HG03139 (cell line): ENCODE data around the gene FHAD1.

Experiments used
- ATAC-seq: cut with Tn5 transposase; IDR thresholded peaks from one replicate; pipeline ENCODE4 v1.9.1; 2021; ENCODE audit not compliant: unreplicated experiment

The FHAD1 gene

GRCh38 chr1:15218287-15219279 lies 28.4 kb upstream of the FHAD1 start:
- ATAC-seq = no peak

- no peak for ATAC-seq
Measured at GRCh38 chr1:15219280-15220023, 27.6 kb upstream of the FHAD1 start.

DNA sequence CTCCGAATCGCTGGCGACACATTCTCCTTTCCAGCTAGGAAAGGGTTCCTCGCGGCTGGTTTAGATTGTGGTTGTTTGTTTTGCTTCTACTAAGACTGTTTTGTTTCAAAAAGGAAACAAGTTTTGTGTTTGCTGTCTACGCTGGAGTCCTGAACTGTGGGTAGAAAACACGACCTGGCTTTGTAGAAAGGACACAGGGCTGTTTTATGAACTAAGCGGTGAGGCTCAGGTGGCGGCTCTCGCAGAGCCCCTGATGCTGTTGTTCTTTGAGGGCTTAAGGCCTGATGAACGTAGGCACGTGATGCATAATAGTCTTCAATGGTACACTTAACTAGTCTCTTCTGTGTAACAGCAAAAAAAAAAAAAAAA lies 27.0 kb upstream of the FHAD1 start:
- ATAC-seq = no peak

GRCh38 chr1:15220825-15221431 lies 26.1 kb upstream of the FHAD1 start:
- ATAC-seq = no peak

DNA sequence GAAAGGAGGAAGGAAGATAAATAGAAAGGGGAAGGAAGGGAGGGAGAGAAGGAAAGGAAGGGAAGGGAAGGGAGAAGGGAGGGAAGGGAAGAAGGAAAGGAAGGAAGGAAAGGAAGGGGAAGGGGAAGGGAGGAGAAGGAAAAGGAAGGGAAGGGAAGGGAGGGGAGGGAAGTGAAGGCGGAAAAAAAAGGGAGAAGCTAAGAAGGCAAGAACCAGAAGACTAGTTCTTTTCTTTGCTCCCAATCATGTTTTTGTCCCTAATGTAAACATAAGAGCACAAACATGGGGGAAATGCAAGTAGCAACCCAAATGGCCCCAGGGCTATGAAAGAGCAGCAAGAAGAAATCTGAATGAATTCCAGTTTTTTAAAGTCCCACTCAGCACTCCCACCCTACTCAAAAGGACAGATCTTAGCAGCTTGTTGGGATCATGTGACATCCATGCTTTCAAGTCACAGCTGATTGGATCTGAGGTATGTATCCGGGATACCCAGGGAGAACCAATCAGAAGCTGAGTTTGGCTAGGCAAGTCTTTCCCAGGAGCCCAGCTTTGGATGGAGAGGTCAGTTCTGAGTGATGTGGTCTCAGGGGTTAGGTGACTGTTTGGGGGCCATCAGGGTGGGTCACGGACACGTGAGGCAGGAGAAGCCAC lies 24.2 kb upstream of the FHAD1 start:
- no peak for ATAC-seq

DNA sequence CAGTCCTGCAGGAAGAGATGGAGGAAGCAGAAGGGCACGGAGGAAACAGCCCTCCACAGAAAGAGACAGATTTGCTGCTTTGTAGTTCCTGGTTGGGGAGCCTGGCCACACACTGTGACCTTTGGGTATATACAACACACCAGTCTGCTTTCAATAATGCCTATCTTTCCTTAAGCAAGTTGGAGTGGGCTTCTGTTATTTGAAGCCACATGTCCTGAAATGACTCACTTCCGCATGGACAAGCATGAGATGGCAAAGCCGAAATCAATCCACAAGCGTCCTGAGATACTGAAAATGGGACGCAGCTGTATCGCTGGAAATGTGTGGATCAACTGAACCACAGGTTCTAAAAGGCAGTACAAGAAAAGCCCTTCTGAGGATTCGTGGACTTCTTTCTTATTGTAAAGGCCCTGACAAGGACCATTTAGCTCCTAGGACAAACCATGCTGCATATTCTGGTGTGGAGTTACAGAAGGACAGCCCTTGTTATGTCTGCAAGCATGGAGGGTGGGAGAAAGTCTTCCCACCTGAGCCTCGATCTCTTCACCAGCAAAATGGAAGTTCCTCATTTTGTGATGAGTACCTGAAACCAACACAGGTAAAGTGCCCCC lies 22.7 kb upstream of the FHAD1 start:
- ATAC-seq = no peak

GRCh38 chr1:15224974-15225373 lies 22.0 kb upstream of the FHAD1 start:
- no peak for ATAC-seq

GRCh38 chr1:15225461-15225860 lies 21.6 kb upstream of the FHAD1 start:
- no peak for ATAC-seq

DNA sequence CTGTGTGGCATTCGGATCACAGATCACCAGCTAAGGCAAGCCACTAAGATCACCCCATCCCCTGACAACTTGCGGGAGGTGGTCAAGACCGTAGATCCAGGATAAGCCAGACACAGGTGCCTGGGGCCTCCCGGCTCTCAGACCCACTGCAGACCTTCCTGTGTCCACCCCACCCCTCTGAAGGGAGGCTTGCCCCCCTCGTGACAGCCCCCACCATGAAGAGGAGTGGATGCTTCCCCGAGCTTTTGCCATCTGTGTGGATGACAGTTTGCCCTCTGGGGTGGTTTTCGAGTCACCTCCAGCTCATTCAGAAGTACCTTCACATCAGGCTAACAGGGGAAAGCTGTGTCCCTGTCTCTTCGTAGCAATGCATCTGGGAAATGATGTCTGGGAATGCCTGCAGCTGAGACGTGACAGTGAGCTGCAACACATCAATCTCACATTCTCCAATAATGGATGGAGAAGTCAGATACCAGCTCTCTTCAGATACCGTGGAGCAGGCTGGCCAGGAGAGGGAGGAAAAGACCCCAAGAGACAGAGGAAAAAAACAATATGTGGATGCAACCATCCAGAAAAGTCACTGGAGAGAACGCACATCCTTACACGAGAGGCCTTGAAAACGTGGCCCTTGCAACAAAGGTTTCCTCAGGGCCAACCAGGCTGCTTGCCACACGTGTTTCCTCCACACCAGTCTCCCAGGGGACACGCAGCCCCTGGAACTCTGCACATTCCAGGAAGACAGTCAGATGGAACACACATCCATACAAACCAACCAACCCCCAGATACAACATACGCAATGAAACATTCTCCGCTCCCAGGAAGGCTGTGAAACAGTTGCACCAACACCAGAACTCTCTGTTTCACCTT lies 20.4 kb upstream of the FHAD1 start:
- ATAC-seq = no peak

GRCh38 chr1:15229707-15230131 lies 17.3 kb upstream of the FHAD1 start:
- no peak for ATAC-seq

DNA sequence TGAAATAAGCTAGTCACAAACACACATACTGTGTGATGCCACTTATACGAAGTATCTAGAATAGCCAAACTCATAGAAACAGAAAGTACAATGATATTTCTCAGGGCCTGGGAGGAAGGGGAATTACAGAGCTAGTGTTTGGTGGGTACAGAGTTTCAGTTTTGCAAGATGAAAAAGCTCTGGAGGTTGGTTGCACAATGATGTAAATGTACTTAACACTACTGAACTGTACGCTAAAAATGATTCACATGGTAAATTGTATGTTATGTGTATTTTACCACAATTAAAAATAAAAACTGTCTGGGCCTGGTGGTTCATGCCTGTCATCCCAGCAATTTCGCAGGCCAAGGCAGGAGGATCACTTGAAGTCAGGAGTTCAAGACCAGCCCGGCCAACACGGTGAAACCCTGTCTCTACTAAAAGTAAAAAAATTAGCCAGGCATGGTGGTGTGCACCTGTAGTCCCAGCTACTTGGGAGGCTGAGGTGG lies 15.3 kb upstream of the FHAD1 start:
- no peak for ATAC-seq

GRCh38 chr1:15233689-15234088 lies 13.3 kb upstream of the FHAD1 start:
- no peak for ATAC-seq

DNA sequence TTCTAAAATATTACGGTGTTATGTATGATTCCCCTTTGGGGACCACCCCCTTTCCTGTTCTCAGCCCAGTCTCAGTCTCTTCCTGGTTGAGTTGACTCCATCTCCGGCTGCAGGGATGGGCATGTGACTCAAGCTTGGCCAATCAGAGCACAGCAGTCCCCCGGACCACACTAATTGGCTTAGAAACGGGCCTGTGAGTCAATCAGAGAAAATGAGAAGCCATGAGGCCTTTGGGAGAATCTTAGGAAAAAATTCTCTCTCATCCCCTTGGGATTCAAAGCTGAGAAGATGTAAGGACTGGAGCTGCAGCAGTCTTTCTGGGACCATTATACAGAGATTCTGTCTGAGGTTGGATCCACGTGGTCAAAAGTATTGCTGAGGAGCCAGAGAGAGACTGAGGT lies 10.7 kb upstream of the FHAD1 start:
- no peak for ATAC-seq

GRCh38 chr1:15236746-15237145 lies 10.3 kb upstream of the FHAD1 start:
- ATAC-seq = no peak

DNA sequence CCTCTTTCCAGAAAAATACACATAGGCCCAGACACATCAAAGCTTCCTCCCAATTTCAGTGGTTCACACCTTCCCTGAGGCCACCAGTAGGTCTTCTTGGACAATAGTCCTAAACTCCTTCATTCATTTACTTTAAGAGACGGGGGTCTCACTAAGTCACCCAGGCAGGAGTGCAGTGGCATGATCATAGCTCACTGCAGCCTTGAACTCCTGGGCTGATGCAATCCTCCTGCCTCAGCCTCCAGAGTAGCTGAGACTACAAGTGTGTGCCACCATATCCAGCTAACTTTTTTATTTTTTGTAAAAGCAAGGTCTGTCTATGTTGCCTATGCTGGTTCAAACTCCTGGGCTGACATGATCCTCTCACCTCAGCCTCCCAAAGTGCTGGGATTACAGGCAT lies 8.2 kb upstream of the FHAD1 start:
- ATAC-seq = no peak

- no peak for ATAC-seq
Measured at GRCh38 chr1:15242766-15243165, 4.3 kb upstream of the FHAD1 start.

DNA sequence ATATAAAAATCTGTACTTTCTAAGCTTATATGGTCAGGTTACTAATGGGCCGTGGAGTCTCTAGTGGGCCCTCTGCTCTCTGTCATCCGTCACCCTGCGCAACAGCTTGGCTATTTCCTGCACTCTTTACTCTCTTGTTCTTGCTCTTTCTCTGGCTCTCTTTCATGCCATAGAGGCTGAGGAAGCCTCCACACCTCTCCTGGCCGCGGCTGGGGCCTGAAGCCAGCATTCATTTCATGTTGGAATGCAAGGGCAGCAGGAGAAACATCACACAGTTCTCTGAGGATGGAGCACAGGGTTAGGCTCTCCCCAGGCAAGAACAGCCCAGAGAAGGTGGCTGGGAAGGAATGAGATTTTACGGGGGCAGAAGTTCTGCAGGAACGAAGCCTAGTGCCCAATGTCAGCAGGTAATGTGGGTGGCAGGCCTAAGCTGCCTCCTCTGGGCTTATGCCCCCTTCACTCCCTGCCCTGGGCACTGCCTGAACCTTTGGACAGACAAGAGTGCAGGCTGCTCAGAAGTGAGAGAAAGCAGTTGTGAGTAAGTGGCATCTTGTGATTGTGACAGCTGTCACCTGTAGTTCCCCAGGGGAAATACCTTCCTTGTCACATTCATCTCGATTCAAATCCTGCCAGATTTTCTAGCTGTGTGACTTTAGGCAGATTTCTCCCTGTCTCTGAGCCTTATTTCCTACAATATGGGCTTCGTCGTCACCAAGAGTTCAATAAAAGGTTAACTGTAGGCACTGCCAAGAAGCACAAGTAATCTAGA lies 3.6 kb upstream of the FHAD1 start:
- ATAC-seq = no peak

GRCh38 chr1:15244813-15245212 lies 2.2 kb upstream of the FHAD1 start:
- no peak for ATAC-seq
